Measurements from ENCODE around the gene WSCD1.

- no peak for TF ChIP-seq EZH2 (IDR thresholded peaks at IDR 0.05)
- no peak for TF ChIP-seq POLR2AphosphoS5 (IDR thresholded peaks at IDR 0.05; ENCODE audit: borderline replicate concordance, low read depth, low read length)
- no peak for TF ChIP-seq FOXP2 (optimal IDR thresholded peaks at IDR 0.05; ENCODE audit: control extremely low read depth, extremely low read length, insufficient read depth)
Observed at GRCh38 chr17:6090253-6090652, 20.1 kb downstream of the WSCD1 start.
